Endodermal cell (in vitro differentiated cells): ENCODE data around the gene CHAC2. TPM values are rescaled to one million over a fixed set of nuclear protein-coding genes. Genes with fewer than 3 reads are reported as not detected.
A peak's percentile ranks its signal among the peaks of the same experiment; 100 is the strongest.

Experiments used
- DNase-seq: peaks from one replicate; pipeline ENCODE4 v3.0.0-alpha.2; 2017
- H3K27ac ChIP-seq: 2 replicates; pipeline ENCODE4 v1.5.1; 2013; ENCODE audit warnings: mild to moderate bottlenecking, low read depth, low read length, moderate library complexity
- H3K27me3 ChIP-seq: 2 replicates; pipeline ENCODE4 v1.6.1; 2013; ENCODE audit warnings: mild to moderate bottlenecking, low read length, moderate library complexity; ENCODE audit not compliant: insufficient read depth, control insufficient read depth, poor library complexity, severe bottlenecking
- H3K36me3 ChIP-seq: 2 replicates; pipeline ENCODE4 v1.7.0; 2013; ENCODE audit warnings: mild to moderate bottlenecking, low read length, moderate library complexity; ENCODE audit not compliant: control insufficient read depth, insufficient read depth
- H3K4me1 ChIP-seq: one replicate; pipeline ENCODE4 v1.7.0; 2013; ENCODE audit warnings: low read length; ENCODE audit not compliant: control insufficient read depth, insufficient read depth
- H3K4me3 ChIP-seq: 2 replicates; pipeline ENCODE4 v1.5.1; 2013; ENCODE audit warnings: mild to moderate bottlenecking, low read length, moderate library complexity
- H3K9ac ChIP-seq: 2 replicates; pipeline ENCODE4 v1.6.1; 2013; ENCODE audit warnings: mild to moderate bottlenecking, low read length, moderate library complexity; ENCODE audit not compliant: poor library complexity, severe bottlenecking; ENCODE audit errors: extremely low read depth
- H3K9me3 ChIP-seq: 2 replicates; pipeline ENCODE4 v1.6.1; 2013; ENCODE audit warnings: mild to moderate bottlenecking, low read length, moderate library complexity; ENCODE audit not compliant: control insufficient read depth
- H3K27ac Mint-ChIP-seq: 2 replicates; pipeline ENCODE4 v1.8.0; 2020; ENCODE audit warnings: mixed read lengths
- H3K27me3 Mint-ChIP-seq: 2 replicates; pipeline ENCODE4 v1.8.0; 2021; ENCODE audit warnings: mild to moderate bottlenecking, mixed read lengths; ENCODE audit not compliant: insufficient read depth
- H3K36me3 Mint-ChIP-seq: 2 replicates; pipeline ENCODE4 v1.8.0; 2020; ENCODE audit warnings: low read depth, mixed read lengths
- H3K4me1 Mint-ChIP-seq: 2 replicates; pipeline ENCODE4 v1.8.0; 2020; ENCODE audit warnings: mixed read lengths
- H3K4me3 Mint-ChIP-seq: 2 replicates; pipeline ENCODE4 v1.8.0; 2020; ENCODE audit warnings: mild to moderate bottlenecking, moderate library complexity, mixed read lengths
- H3K9me3 Mint-ChIP-seq: 2 replicates; pipeline ENCODE4 v1.8.0; 2020; ENCODE audit warnings: mild to moderate bottlenecking, mixed read lengths
- CTCF ChIP-seq: fragments of 200-600 bp; sonication (generic); conservative IDR thresholded peaks from 2 replicates; pipeline ENCODE4 v1.5.0; 2021; ENCODE audit warnings: antibody characterized with exemption, mild to moderate bottlenecking
- WGBS, 2 experiments: methylation state at CpG; one replicate each; pipeline versions ENCODE4 v1.1.5 to v1.1.7; 2013; ENCODE audit warnings: missing lambda C conversion rate in 2 of 2, mixed read lengths in 1 of 2; ENCODE audit not compliant: insufficient coverage in 1 of 2, insufficient read length in 1 of 2; 5-methylcytosine and 5-hydroxymethylcytosine counted together
- total RNA-seq, 2 donors: library from RNA; stranded (reverse); fragmentation: NEBNext Ultra II Directional in 1 of 2; extraction: Animal tissue kit (Norgen Biotek cat#: 25700) in 1 of 2; gene quantifications; 2 replicates in 1 of 2; 3 replicates in 1 of 2; pipeline ENCODE4 v1.2.1, GENCODE V29; 2021

The CHAC2 gene
- total RNA-seq, 2 donors from 2014 or later = 3.6 to 4.8 TPM

GRCh38 chr2:53786705-53787613 lies 19.4 kb downstream of the CHAC2 start, which contains the start of the genes ASB3 and ERLEC1:
Gene ASB3 (minus strand): TSS chr2:53786953. CDS start chr2:53765572, 21,381 bp downstream.
Gene ERLEC1 (plus strand): TSS chr2:53787044. CDS start chr2:53787211, 167 bp downstream.
- Mint-ChIP-seq H3K4me1 (peaks cover 29% of the 10 kb centered on the region), H3K27ac (peak within 1 kb of the TSS; percentile 97), H3K27me3 (no peaks in the 10 kb centered on the region), H3K4me3 (peak within 1 kb of the TSS; percentile 88), H3K36me3 (peaks cover 13% of the 10 kb centered on the region), H3K9me3 (no peaks in the 10 kb centered on the region)
- Histone ChIP-seq H3K4me1 (no peaks in the 10 kb centered on the region), H3K27me3 (no peaks in the 10 kb centered on the region), H3K9ac (peak within 1 kb of the TSS; percentile 86), H3K36me3 (peaks cover 2% of the 10 kb centered on the region), H3K27ac (peak within 1 kb of the TSS; percentile 75), H3K4me3 (peak within 1 kb of the TSS; percentile 89), H3K9me3 (no peaks in the 10 kb centered on the region)
- peak; percentile 98 for DNase-seq
- no peak for TF ChIP-seq CTCF
- 0% methylated on average over 44 to 73 of the region's 77 CpGs for WGBS, 2 experiments

GRCh38 chr2:53787614-53788289 lies 20.1 kb downstream of the CHAC2 start:
- Mint-ChIP-seq H3K36me3 (peaks cover 7% of the 10 kb centered on the region), H3K27me3 (no peaks in the 10 kb centered on the region), H3K4me3 (peak overlapping the region; percentile 88), H3K9me3 (no peaks in the 10 kb centered on the region), H3K4me1 (peaks cover 29% of the 10 kb centered on the region), H3K27ac (peak overlapping the region; percentile 97)
- H3K27me3 ChIP-seq = no peaks in the 10 kb centered on the region
- no peaks in the 10 kb centered on the region for H3K36me3 ChIP-seq
- peak; percentile 53 for DNase-seq
- 12 to 13% methylated on average over 12 to 17 of the region's 17 CpGs for WGBS, 2 experiments
- H3K9ac ChIP-seq = peak overlapping the region; percentile 86
- no peaks in the 10 kb centered on the region for H3K9me3 ChIP-seq
- peak overlapping the region; percentile 75 for H3K27ac ChIP-seq
- no peaks in the 10 kb centered on the region for H3K4me1 ChIP-seq
- TF ChIP-seq CTCF = no peak
- H3K4me3 ChIP-seq = peak overlapping the region; percentile 89

GRCh38 chr2:53793261-53793660 lies 25.7 kb downstream of the CHAC2 start:
- Histone ChIP-seq H3K27me3 (no peaks in the 10 kb centered on the region), H3K9me3 (no peaks in the 10 kb centered on the region), H3K27ac (no peak overlapping the region), H3K36me3 (peaks cover 33% of the 10 kb centered on the region), H3K4me3 (no peak overlapping the region), H3K4me1 (no peaks in the 10 kb centered on the region), H3K9ac (no peak overlapping the region)
- Mint-ChIP-seq H3K27me3 (no peaks in the 10 kb centered on the region), H3K36me3 (peaks cover 24% of the 10 kb centered on the region), H3K4me3 (no peak overlapping the region), H3K9me3 (no peaks in the 10 kb centered on the region), H3K27ac (no peak overlapping the region), H3K4me1 (no peaks in the 10 kb centered on the region)
- WGBS, 2 experiments = 95 to 100% methylated on average over 1 to 3 of the region's 3 CpGs
- TF ChIP-seq CTCF = no peak
- DNase-seq = no peak
